ENCODE measurements around the gene POLD2.

DNA sequence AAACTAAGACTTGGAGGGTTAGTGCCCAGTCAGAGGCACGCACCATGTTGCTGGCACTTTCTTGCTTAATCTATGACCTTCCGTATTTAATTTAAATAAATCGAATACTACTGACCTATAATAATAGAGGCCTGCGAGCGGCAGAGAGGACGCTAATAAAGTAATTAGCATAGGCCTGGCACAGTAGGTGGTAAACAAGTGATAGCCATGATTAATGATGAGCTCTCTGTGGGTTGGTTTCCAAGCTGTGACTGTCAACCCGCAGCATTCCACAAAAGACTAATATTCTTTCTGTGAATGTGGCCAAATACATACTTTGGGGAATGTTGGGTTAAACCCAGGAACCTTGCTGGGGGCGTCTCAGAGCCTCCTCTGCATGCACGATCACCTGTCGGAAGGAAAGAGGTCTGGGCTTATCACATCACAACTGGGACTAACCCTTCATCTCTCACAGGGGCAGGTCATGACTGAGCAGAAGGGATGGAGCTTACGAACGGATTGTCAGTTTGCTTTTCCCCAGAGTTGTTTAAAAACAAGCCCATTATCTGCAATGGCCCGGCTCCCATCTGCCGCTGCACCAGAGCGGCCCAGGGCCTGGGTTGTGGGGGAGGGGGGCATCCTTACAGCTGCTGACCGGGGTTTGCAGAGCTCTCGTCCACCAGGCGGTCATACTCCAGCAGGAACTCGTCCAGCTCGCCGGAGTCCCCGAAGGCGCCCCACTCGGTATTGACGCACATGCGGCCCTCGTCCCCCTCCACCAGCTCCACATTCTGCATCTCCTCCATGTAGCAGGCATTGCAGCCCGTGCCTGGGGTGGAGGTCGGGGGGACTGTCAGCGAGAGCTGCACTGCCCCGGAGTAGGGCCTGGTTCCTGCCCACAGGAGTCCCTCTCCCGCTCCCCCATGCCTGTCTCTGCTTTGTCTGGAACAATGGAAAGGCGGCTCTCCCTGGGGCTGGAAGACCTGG lies 24.0 kb upstream of the POLD2 start:
- TF ChIP-seq, protein P1, sequence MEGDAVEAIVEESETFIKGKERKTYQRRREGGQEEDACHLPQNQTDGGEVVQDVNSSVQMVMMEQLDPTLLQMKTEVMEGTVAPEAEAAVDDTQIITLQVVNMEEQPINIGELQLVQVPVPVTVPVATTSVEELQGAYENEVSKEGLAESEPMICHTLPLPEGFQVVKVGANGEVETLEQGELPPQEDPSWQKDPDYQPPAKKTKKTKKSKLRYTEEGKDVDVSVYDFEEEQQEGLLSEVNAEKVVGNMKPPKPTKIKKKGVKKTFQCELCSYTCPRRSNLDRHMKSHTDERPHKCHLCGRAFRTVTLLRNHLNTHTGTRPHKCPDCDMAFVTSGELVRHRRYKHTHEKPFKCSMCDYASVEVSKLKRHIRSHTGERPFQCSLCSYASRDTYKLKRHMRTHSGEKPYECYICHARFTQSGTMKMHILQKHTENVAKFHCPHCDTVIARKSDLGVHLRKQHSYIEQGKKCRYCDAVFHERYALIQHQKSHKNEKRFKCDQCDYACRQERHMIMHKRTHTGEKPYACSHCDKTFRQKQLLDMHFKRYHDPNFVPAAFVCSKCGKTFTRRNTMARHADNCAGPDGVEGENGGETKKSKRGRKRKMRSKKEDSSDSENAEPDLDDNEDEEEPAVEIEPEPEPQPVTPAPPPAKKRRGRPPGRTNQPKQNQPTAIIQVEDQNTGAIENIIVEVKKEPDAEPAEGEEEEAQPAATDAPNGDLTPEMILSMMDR (IDR thresholded peaks at IDR 0.05; ENCODE audit: poor library complexity, severe bottlenecking), result no peak
- TF ChIP-seq TAF1 (IDR thresholded peaks at IDR 0.05; ENCODE audit: low read depth) (no peak), POLR2AphosphoS5 (IDR thresholded peaks at IDR 0.05) (no peak), EZH2 (IDR thresholded peaks at IDR 0.05; ENCODE audit: borderline replicate concordance, insufficient read depth, low read length, poor library complexity, severe bottlenecking) (no peak), EP300 (conservative IDR thresholded peaks at IDR 0.05; ENCODE audit: poor library complexity, severe bottlenecking) (no peak)
- TF ChIP-seq, protein P2, sequence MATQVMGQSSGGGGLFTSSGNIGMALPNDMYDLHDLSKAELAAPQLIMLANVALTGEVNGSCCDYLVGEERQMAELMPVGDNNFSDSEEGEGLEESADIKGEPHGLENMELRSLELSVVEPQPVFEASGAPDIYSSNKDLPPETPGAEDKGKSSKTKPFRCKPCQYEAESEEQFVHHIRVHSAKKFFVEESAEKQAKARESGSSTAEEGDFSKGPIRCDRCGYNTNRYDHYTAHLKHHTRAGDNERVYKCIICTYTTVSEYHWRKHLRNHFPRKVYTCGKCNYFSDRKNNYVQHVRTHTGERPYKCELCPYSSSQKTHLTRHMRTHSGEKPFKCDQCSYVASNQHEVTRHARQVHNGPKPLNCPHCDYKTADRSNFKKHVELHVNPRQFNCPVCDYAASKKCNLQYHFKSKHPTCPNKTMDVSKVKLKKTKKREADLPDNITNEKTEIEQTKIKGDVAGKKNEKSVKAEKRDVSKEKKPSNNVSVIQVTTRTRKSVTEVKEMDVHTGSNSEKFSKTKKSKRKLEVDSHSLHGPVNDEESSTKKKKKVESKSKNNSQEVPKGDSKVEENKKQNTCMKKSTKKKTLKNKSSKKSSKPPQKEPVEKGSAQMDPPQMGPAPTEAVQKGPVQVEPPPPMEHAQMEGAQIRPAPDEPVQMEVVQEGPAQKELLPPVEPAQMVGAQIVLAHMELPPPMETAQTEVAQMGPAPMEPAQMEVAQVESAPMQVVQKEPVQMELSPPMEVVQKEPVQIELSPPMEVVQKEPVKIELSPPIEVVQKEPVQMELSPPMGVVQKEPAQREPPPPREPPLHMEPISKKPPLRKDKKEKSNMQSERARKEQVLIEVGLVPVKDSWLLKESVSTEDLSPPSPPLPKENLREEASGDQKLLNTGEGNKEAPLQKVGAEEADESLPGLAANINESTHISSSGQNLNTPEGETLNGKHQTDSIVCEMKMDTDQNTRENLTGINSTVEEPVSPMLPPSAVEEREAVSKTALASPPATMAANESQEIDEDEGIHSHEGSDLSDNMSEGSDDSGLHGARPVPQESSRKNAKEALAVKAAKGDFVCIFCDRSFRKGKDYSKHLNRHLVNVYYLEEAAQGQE (IDR thresholded peaks at IDR 0.05; ENCODE audit: borderline replicate concordance), result no peak
